CD4-positive, alpha-beta T cell (primary cell): ENCODE results near the gene AP1M2. TPM values are rescaled to one million over a fixed set of nuclear protein-coding genes. Genes with fewer than 3 reads are reported as not detected.

Source experiments
- ATAC-seq: fragments of 200-7000 bp; cut with Tn5 transposase; one replicate; pipeline ENCODE4 v1.10.0; 2022; ENCODE audit warnings: mild to moderate bottlenecking; ENCODE audit not compliant: poor library complexity
- CTCF ChIA-PET: fragments of 350-600 bp; sonication (Branson Sonifier 250); formaldehyde crosslinking; loops from one replicate; lab custom pipeline; 2021; ENCODE audit warnings: antibody characterized with exemption, inconsistent platforms; lab: Charles Lee
- POLR2A ChIA-PET: fragments of 350-600 bp; sonication (Branson Sonifier 250); formaldehyde crosslinking; loops from one replicate; lab custom pipeline; 2021; ENCODE audit warnings: antibody characterized with exemption, inconsistent platforms; lab: Charles Lee
- DNase-seq, 14 experiments: peaks; one replicate each; pipeline ENCODE4 v3.0.0-alpha.2; 2013 to 2020; ENCODE audit warnings: mixed read lengths in 2 of 14
- H3K27ac ChIP-seq, 2 donors: one replicate each; pipeline versions ENCODE4 v1.5.1 to v1.7.0; 2013; ENCODE audit warnings: low read length in 2 of 2, low read depth in 1 of 2, mild to moderate bottlenecking in 1 of 2
- H3K27me3 ChIP-seq, 2 experiments: 1 replicate in 1 of 2; 2 replicates in 1 of 2; pipeline versions ENCODE4 v1.6.1 to v1.7.0; 2013; ENCODE audit warnings: low read length in 2 of 2, control low read depth in 1 of 2, mild to moderate bottlenecking in 1 of 2, moderate library complexity in 1 of 2; ENCODE audit not compliant: insufficient read depth in 2 of 2, control insufficient read depth in 1 of 2
- H3K36me3 ChIP-seq: one replicate; pipeline ENCODE4 v1.6.1; 2013; ENCODE audit warnings: low read length, control low read depth; ENCODE audit not compliant: insufficient read depth
- H3K4me1 ChIP-seq: one replicate; pipeline ENCODE4 v1.6.1; 2013; ENCODE audit warnings: low read length, control low read depth; ENCODE audit not compliant: insufficient read depth
- H3K4me3 ChIP-seq: one replicate; pipeline ENCODE4 v1.5.1; 2013; ENCODE audit warnings: mild to moderate bottlenecking, low read length, moderate library complexity
- H3K9me3 ChIP-seq, 2 experiments: 1 replicate in 1 of 2; 2 replicates in 1 of 2; pipeline versions ENCODE4 v1.6.1 to v1.7.0; 2013; ENCODE audit warnings: low read length in 2 of 2, mild to moderate bottlenecking in 2 of 2, control low read depth in 1 of 2, moderate library complexity in 1 of 2; ENCODE audit not compliant: control insufficient read depth in 1 of 2, insufficient read depth in 1 of 2
- H3K27ac Mint-ChIP-seq: one replicate; pipeline ENCODE4 v1.8.0; 2020; ENCODE audit warnings: mixed read lengths
- H3K27me3 Mint-ChIP-seq: one replicate; pipeline ENCODE4 v1.8.0; 2021; ENCODE audit warnings: mixed read lengths
- H3K36me3 Mint-ChIP-seq: one replicate; pipeline ENCODE4 v1.8.0; 2021; ENCODE audit warnings: low read depth, mixed read lengths
- H3K4me1 Mint-ChIP-seq: one replicate; pipeline ENCODE4 v1.8.0; 2021; ENCODE audit warnings: low read depth, mixed read lengths
- H3K4me3 Mint-ChIP-seq: one replicate; pipeline ENCODE4 v1.8.0; 2020; ENCODE audit warnings: mild to moderate bottlenecking, mixed read lengths
- H3K9me3 Mint-ChIP-seq: one replicate; pipeline ENCODE4 v1.8.0; 2020; ENCODE audit warnings: mixed read lengths
- CTCF ChIP-seq: fragments of 200-600 bp; IDR thresholded peaks from one replicate; pipeline ENCODE4 v1.8.0; 2022; ENCODE audit warnings: antibody characterized with exemption, mild to moderate bottlenecking
- intact Hi-C, 2 experiments: fragments of 100-400 bp; cut with DNase I in 1 of 2; cut with micrococcal nuclease in 1 of 2; formaldehyde crosslinking; loops; one replicate each; pipeline versions ENCODE4 v1.15.1 to v1.9.0; 2023 to 2025; cut with DNase I, micrococcal nuclease
- microRNA-seq: library from miRNA; unstranded; fragments of <30 nt; microRNA quantifications from one replicate; pipeline ENCODE4 v1.2.0, GENCODE V29; 2021; ENCODE audit warnings: borderline microRNAs expressed, borderline replicate concordance
- total RNA-seq, 174 experiments: library from RNA in 2 of 174; stranded (reverse) in 2 of 174; gene quantifications; one replicate each; pipeline ENCODE4 v1.2.3 and lab custom pipeline; 2021 to 2026

The AP1M2 gene
- total RNA-seq, 2 experiments from 2014 or later: 0.77 TPM; not detected in 1

GRCh38 chr19:10523135-10523636 lies 63.9 kb downstream of the AP1M2 start:
- H3K27me3 Mint-ChIP-seq: peaks cover 20% of the 10 kb centered on the region
- no peaks in the 10 kb centered on the region for H3K36me3 Mint-ChIP-seq
- H3K9me3 Mint-ChIP-seq: no peaks in the 10 kb centered on the region
- DNase-seq: peak in 3 of 14 experiments; percentile 52 to 71 (median 58)
- H3K4me1 Mint-ChIP-seq: peaks cover 13% of the 10 kb centered on the region
- no peak overlapping the region for H3K4me3 Mint-ChIP-seq
- no peak for TF ChIP-seq CTCF
- intact Hi-C loops: no loop called here
- Histone ChIP-seq H3K4me3 (no peak overlapping the region), H3K27me3 (peaks cover 11 to 16% of the 10 kb centered on the region in 2 experiments), H3K36me3 (no peaks in the 10 kb centered on the region), H3K4me1 (peaks cover 21% of the 10 kb centered on the region), H3K9me3 (peaks cover 0 to 9% of the 10 kb centered on the region in 2 experiments), H3K27ac (no peak overlapping the region)
- no peak overlapping the region for H3K27ac Mint-ChIP-seq
- ATAC-seq: no peak
- POLR2A ChIA-PET: no interaction called here
- CTCF ChIA-PET: interaction anchor here (0.7 kb wide), 1 partner anchor 420 kb away, joined by 3 read pairs; no protein-coding TSS in a partner anchor

Small RNAs within 50 kb of the gene (microRNA-seq; reads per million reads assigned to microRNA genes)
- not detected for gene MIR1238

Other genes with a start within 250 kb of the AP1M2 start
- 100 to 1,000 TPM; 164 to 173 TPM for gene ICAM3, start 247.7 kb downstream of the AP1M2 start, total RNA-seq
- gene TYK2, start 206.7 kb downstream of the AP1M2 start, total RNA-seq: 100 to 1,000 TPM; 229 to 253 TPM
- 100 to 1,000 TPM; 162 to 164 TPM for gene CDC37, start 183.8 kb downstream of the AP1M2 start, total RNA-seq
- 1 to 10 TPM; 1.5 to 2.1 TPM for gene PDE4A, start 166.8 kb downstream of the AP1M2 start, total RNA-seq
- 10 to 100 TPM; 10.5 to 11.6 TPM for gene KEAP1, start 84.0 kb downstream of the AP1M2 start, total RNA-seq
- gene S1PR5, start 69.9 kb downstream of the AP1M2 start, total RNA-seq: under 1 TPM; 0.55 to 0.92 TPM
- 10 to 100 TPM; 81.1 to 84.6 TPM for gene ATG4D, start 43.4 kb downstream of the AP1M2 start, total RNA-seq
- gene KRI1, start 21.3 kb downstream of the AP1M2 start, total RNA-seq: 10 to 100 TPM; 36.8 to 39.6 TPM
- 10 to 100 TPM; 83.3 to 84.0 TPM for gene CDKN2D, start 18.3 kb downstream of the AP1M2 start, total RNA-seq
- 100 to 1,000 TPM; 151 to 168 TPM for gene SLC44A2, start 38.2 kb upstream of the AP1M2 start, total RNA-seq
- gene ILF3, start 67.0 kb upstream of the AP1M2 start, total RNA-seq: 100 to 1,000 TPM; 464 to 491 TPM
- 10 to 100 TPM; 48.6 to 53.3 TPM for gene QTRT1, start 114.1 kb upstream of the AP1M2 start, total RNA-seq
- gene DNM2, start 130.8 kb upstream of the AP1M2 start, total RNA-seq: 100 to 1,000 TPM; 279 to 286 TPM
- gene TMED1, start 248.9 kb upstream of the AP1M2 start, total RNA-seq: 1 to 10 TPM; 6.7 to 7.0 TPM